WI38 (cell line): ENCODE measurements around the gene CTAGE9.

Source experiments
- H3K4me3 ChIP-seq: 2 replicates; pipeline ENCODE4 v1.5.1; 2011; ENCODE audit warnings: low read depth, mild to moderate bottlenecking, control low read depth, low read length
- CTCF ChIP-seq: IDR thresholded peaks from 2 replicates; pipeline ENCODE4 v1.5.1; 2012; ENCODE audit warnings: low read depth, mild to moderate bottlenecking, control low read depth, low read length

Gene CTAGE9

DNA sequence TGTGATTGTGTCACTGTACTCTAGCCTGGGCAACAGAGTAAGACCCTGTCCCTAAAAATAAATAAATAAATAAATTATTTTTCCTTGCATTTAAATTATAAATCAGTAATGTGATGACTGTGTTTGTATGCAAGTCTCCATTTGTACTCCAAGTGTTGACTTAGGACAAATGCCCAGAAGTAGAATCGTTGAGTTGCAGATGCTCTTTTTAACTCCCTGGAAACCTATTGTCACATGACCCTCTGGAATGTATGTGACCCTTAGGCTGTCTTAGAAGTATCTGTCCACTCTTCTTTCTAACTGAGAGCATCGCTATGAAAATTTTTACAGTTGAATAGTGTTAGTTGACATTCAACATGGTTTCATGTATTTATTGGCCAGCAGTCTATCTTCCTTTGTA lies 28.4 kb downstream of the CTAGE9 start:
- TF ChIP-seq CTCF, result no peak
- no peak overlapping the region for H3K4me3 ChIP-seq

DNA sequence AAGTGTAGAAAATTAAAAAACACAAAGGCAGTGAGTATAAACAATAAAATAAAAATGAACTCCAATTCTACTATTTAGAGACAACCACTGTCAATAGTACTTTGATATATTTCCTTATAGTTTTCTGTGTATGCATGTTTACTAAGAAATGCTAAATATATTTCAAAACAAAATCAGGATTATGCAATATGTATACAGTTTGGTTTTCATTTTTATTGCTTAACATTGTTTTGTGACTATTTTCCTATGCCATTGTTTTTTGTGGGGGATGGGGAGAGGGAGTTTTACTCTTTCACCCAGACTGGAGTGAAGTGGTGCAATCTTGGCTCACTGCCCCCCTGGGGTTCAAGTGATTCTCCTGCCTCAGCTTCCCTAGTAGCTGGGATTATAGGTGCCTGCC lies 29.2 kb downstream of the CTAGE9 start:
- no peak for TF ChIP-seq CTCF
- no peak overlapping the region for H3K4me3 ChIP-seq

- no peak for TF ChIP-seq CTCF
- no peak overlapping the region for H3K4me3 ChIP-seq
Measured at GRCh38 chr6:131680868-131681267, 29.9 kb downstream of the CTAGE9 start.

GRCh38 chr6:131678442-131678841 lies 32.4 kb downstream of the CTAGE9 start:
- no peak overlapping the region for H3K4me3 ChIP-seq
- no peak for TF ChIP-seq CTCF

- no peak overlapping the region for H3K4me3 ChIP-seq
- TF ChIP-seq CTCF, result no peak
Measured at GRCh38 chr6:131673184-131673583, 37.6 kb downstream of the CTAGE9 start.

DNA sequence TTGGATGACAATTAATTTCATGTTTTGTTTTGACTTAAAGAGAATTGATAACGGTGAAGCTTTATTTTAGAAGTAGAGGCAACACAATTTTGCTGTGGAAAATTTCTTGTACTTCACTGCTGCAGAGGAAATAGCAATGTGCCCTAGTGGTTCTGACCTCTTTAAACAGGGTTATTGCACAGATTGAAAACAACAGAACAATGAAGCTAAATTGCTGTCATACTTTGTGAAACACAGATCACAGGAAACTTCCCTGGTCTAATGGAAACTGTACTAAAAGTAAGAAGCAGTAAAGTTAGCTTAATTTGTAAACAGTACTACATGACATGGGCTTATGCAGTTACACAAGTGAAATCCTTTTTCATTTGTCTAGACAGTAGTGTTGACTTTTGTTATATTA lies 40.9 kb downstream of the CTAGE9 start:
- H3K4me3 ChIP-seq, result no peak overlapping the region
- TF ChIP-seq CTCF, result no peak

GRCh38 chr6:131663578-131664165 lies 47.1 kb downstream of the CTAGE9 start:
- H3K4me3 ChIP-seq, result no peak overlapping the region
- TF ChIP-seq CTCF, result no peak
